ENCODE results near the gene CCNB1. TPM values are rescaled to one million over a fixed set of nuclear protein-coding genes. Genes with fewer than 3 reads are reported as not detected.
"Not testable (repeated sequence)": the region's sequence is repeated elsewhere in the genome, so short reads cannot be mapped to it uniquely, and the experiment has no call there.

Gene CCNB1
- total RNA-seq, 4 donors from 2014 or later: under 0.01 to 60.3 (median 10.2) TPM

- no peak overlapping the region for H3K4me3 ChIP-seq
- no peak for DNase-seq
- no peaks in the 10 kb centered on the region for H3K27me3 ChIP-seq
- no peaks in the 10 kb centered on the region for H3K36me3 ChIP-seq
- TF ChIP-seq, protein P1, sequence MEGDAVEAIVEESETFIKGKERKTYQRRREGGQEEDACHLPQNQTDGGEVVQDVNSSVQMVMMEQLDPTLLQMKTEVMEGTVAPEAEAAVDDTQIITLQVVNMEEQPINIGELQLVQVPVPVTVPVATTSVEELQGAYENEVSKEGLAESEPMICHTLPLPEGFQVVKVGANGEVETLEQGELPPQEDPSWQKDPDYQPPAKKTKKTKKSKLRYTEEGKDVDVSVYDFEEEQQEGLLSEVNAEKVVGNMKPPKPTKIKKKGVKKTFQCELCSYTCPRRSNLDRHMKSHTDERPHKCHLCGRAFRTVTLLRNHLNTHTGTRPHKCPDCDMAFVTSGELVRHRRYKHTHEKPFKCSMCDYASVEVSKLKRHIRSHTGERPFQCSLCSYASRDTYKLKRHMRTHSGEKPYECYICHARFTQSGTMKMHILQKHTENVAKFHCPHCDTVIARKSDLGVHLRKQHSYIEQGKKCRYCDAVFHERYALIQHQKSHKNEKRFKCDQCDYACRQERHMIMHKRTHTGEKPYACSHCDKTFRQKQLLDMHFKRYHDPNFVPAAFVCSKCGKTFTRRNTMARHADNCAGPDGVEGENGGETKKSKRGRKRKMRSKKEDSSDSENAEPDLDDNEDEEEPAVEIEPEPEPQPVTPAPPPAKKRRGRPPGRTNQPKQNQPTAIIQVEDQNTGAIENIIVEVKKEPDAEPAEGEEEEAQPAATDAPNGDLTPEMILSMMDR (IDR thresholded peaks at IDR 0.05): no peak
- TF ChIP-seq POLR2A (IDR thresholded peaks at IDR 0.05): no peak
- intact Hi-C loops (cut with DNase I; ENCODE audit: low total_unique reads): no loop called here
- H3K9me3 ChIP-seq: no peaks in the 10 kb centered on the region
- H3K4me1 ChIP-seq: no peaks in the 10 kb centered on the region
- H3K27ac ChIP-seq: no peak overlapping the region
Observed at GRCh38 chr5:69136293-69136692, 30.7 kb upstream of the CCNB1 start.

- H3K4me1 ChIP-seq; H3K4me3 ChIP-seq; H3K36me3 ChIP-seq; H3K27ac ChIP-seq; intact Hi-C loops (cut with DNase I; ENCODE audit: low total_unique reads); H3K9me3 ChIP-seq; H3K27me3 ChIP-seq; DNase-seq: not testable (repeated sequence)
Observed at GRCh38 chr5:69137208-69137607, 29.7 kb upstream of the CCNB1 start.

- H3K27me3 ChIP-seq: no peaks in the 10 kb centered on the region
- H3K4me3 ChIP-seq: no peak overlapping the region
- intact Hi-C loops (cut with DNase I; ENCODE audit: low total_unique reads): no loop called here
- H3K27ac ChIP-seq: no peak overlapping the region
- TF ChIP-seq, protein P1 (IDR thresholded peaks at IDR 0.05): no peak
- no peak for TF ChIP-seq POLR2A (IDR thresholded peaks at IDR 0.05)
- H3K36me3 ChIP-seq: no peaks in the 10 kb centered on the region
- H3K4me1 ChIP-seq: no peaks in the 10 kb centered on the region
- H3K9me3 ChIP-seq: no peaks in the 10 kb centered on the region
- no peak for DNase-seq
Observed at GRCh38 chr5:69137807-69138206, 29.1 kb upstream of the CCNB1 start.

DNA sequence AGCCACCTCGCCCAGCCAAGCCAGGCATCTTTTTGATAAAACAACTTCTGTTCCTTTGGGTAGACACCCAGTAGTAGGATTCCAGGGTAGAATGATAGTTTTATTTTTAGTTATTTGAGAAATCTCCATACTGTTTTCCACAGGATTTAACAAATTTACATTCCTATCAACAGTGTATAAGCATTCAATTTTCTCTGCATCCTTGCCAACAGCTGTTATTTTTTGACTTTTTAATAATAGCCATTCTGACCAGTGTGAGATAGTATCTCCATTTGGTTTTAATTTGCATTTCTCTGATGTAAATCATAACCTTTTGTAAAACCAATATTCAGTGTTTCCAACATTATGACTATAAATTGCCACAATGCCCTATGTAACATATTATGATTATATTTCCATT is 28.2 kb upstream of the CCNB1 start:
- Histone ChIP-seq H3K4me1 (no peaks in the 10 kb centered on the region), H3K36me3 (no peaks in the 10 kb centered on the region), H3K9me3 (no peaks in the 10 kb centered on the region), H3K27ac (no peak overlapping the region), H3K4me3 (no peak overlapping the region), H3K27me3 (no peaks in the 10 kb centered on the region)
- TF ChIP-seq, protein P1 (IDR thresholded peaks at IDR 0.05): no peak
- no peak for TF ChIP-seq POLR2A (IDR thresholded peaks at IDR 0.05)
- intact Hi-C loops (cut with DNase I; ENCODE audit: low total_unique reads): no loop called here
- no peak for DNase-seq

DNA sequence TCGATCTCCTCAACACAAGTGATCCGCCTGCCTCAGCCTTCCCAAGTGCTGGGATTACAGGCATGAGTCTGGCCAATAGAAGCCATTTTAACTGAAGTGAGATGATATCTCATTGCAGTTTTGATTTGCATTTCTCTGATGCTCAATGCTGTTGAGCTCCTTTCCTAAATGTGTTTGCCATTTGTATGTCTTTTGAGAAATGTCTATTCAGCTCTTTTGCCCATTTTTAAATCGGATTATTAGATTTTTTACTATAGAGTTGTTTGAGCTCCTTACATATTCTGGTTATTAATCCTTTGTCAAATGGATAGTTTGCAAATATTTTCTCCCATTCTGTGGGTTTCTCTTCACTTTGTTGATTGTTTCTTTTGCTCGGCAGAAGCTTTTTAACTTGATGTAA is 26.7 kb upstream of the CCNB1 start:
- H3K36me3 ChIP-seq; intact Hi-C loops (cut with DNase I; ENCODE audit: low total_unique reads); H3K27ac ChIP-seq; H3K9me3 ChIP-seq; H3K4me1 ChIP-seq; DNase-seq; H3K4me3 ChIP-seq; H3K27me3 ChIP-seq: not testable (repeated sequence)

GRCh38 chr5:69140827-69141226 is 26.1 kb upstream of the CCNB1 start:
- Histone ChIP-seq H3K36me3 (no peaks in the 10 kb centered on the region), H3K9me3 (no peaks in the 10 kb centered on the region), H3K4me3 (no peak overlapping the region), H3K27me3 (no peaks in the 10 kb centered on the region), H3K4me1 (no peaks in the 10 kb centered on the region), H3K27ac (no peak overlapping the region)
- TF ChIP-seq, protein P1 (IDR thresholded peaks at IDR 0.05): no peak
- no peak for TF ChIP-seq POLR2A (IDR thresholded peaks at IDR 0.05)
- DNase-seq: no peak
- intact Hi-C loops (cut with DNase I; ENCODE audit: low total_unique reads): no loop called here

DNA sequence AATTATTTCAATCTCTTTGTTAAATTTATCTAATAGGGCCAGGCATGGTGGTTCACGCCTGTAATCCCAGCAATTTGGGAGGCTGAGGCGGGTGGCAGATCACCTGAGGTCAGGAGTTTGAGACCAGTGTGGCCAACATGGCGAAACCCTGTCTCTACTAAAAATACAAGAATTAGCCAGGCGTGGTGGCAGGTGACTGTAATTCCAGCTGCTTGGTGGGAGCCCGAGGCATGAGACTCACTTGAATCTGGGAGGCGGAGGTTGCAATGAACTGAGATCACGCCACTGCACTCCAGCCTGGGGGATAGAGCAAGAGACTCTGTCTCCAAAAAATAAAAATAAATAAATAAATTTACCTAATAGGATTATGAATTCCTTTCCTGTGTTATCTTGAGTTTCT is 18.4 kb upstream of the CCNB1 start:
- DNase-seq; H3K36me3 ChIP-seq; intact Hi-C loops (cut with DNase I; ENCODE audit: low total_unique reads); H3K27ac ChIP-seq; H3K9me3 ChIP-seq; H3K4me1 ChIP-seq; H3K27me3 ChIP-seq; H3K4me3 ChIP-seq: not testable (repeated sequence)
